SK-N-SH treated with all-trans-retinoic acid at 6 μM for 48 hours (cell line): Measurements from ENCODE around the gene OPRL1.

Experiments used
- ATAC-seq: fragments of 200-7000 bp; cut with Tn5 transposase; 3 replicates; pipeline ENCODE4 v1.9.1; 2020; ENCODE audit warnings: mild to moderate bottlenecking, moderate library complexity
- ARNTL ChIP-seq: fragments of 450-650 bp; formaldehyde crosslinking; IDR thresholded peaks from 2 replicates; pipeline ENCODE4 v1.5.0; 2020; ENCODE audit warnings: low read depth, mild to moderate bottlenecking, moderate library complexity, borderline replicate concordance
- BACH2 ChIP-seq: fragments of 250-450 bp; sonication (Bioruptor Pico); IDR thresholded peaks from 2 replicates; pipeline ENCODE4 v1.9.0; 2021; ENCODE audit warnings: mild to moderate bottlenecking, borderline replicate concordance
- CSDC2 ChIP-seq: fragments of 250-450 bp; sonication (Bioruptor Pico); IDR thresholded peaks from 2 replicates; pipeline ENCODE4 v1.5.0; 2020; ENCODE audit warnings: mild to moderate bottlenecking, moderate library complexity
- ESRRG ChIP-seq: fragments of 250-450 bp; sonication (Bioruptor Pico); IDR thresholded peaks from 2 replicates; pipeline ENCODE4 v1.6.1; 2021; ENCODE audit warnings: mild to moderate bottlenecking
- ISL1 ChIP-seq: fragments of 250-450 bp; sonication (Bioruptor Pico); IDR thresholded peaks from 2 replicates; pipeline ENCODE4 v2.1.2; 2022; ENCODE audit warnings: mild to moderate bottlenecking, moderate library complexity
- OSR1 ChIP-seq: fragments of 250-450 bp; sonication (Bioruptor Pico); IDR thresholded peaks from 2 replicates; pipeline ENCODE4 v1.8.0; 2022; ENCODE audit warnings: moderate library complexity, mild to moderate bottlenecking, inconsistent platforms
- POU6F1 ChIP-seq: fragments of 250-450 bp; sonication (Bioruptor Pico); IDR thresholded peaks from 2 replicates; pipeline ENCODE4 v1.8.0; 2021; ENCODE audit warnings: low read depth, mild to moderate bottlenecking, moderate library complexity, borderline replicate concordance
- PPARA ChIP-seq: fragments of 250-450 bp; sonication (Bioruptor Pico); IDR thresholded peaks from 2 replicates; pipeline ENCODE4 v1.5.0; 2020; ENCODE audit warnings: mild to moderate bottlenecking, borderline replicate concordance
- RARB ChIP-seq: fragments of 250-450 bp; sonication (Bioruptor Pico); IDR thresholded peaks from 2 replicates; pipeline ENCODE4 v1.8.0; 2021; ENCODE audit warnings: mild to moderate bottlenecking, moderate library complexity
- SNAI2 ChIP-seq: fragments of 250-450 bp; sonication (Bioruptor Pico); IDR thresholded peaks from 2 replicates; pipeline ENCODE4 v1.5.0; 2020; ENCODE audit warnings: mild to moderate bottlenecking, moderate library complexity
- TCF4 ChIP-seq: fragments of 250-450 bp; sonication (Bioruptor Pico); IDR thresholded peaks from 2 replicates; pipeline ENCODE4 v1.8.0; 2021; ENCODE audit warnings: mild to moderate bottlenecking, moderate library complexity, borderline replicate concordance
- TOX ChIP-seq: fragments of 250-450 bp; sonication (Bioruptor Pico); IDR thresholded peaks from 2 replicates; pipeline ENCODE4 v1.8.0; 2021; ENCODE audit warnings: mild to moderate bottlenecking, moderate library complexity, borderline replicate concordance
- ZC3H10 ChIP-seq: fragments of 250-450 bp; sonication (Bioruptor Pico); IDR thresholded peaks from 2 replicates; pipeline ENCODE4 v1.5.1; 2021; ENCODE audit warnings: mild to moderate bottlenecking, moderate library complexity
- ZFP3 ChIP-seq: fragments of 250-450 bp; sonication (Bioruptor Pico); IDR thresholded peaks from 2 replicates; pipeline ENCODE4 v1.5.0; 2020; ENCODE audit warnings: mild to moderate bottlenecking, moderate library complexity
- ZFP30 ChIP-seq: fragments of 450-650 bp; formaldehyde crosslinking; IDR thresholded peaks from 2 replicates; pipeline ENCODE4 v1.5.0; 2022; ENCODE audit warnings: mild to moderate bottlenecking, moderate library complexity
- ZNF565 ChIP-seq: fragments of 450-650 bp; formaldehyde crosslinking; conservative IDR thresholded peaks from 2 replicates; pipeline ENCODE4 v1.5.0; 2020; ENCODE audit warnings: low read depth, mild to moderate bottlenecking, moderate library complexity
- ZNF70 ChIP-seq: fragments of 450-650 bp; formaldehyde crosslinking; IDR thresholded peaks from 2 replicates; pipeline ENCODE4 v1.5.0; 2020; ENCODE audit warnings: mild to moderate bottlenecking, moderate library complexity
- ZNF8 ChIP-seq: fragments of 450-650 bp; formaldehyde crosslinking; IDR thresholded peaks from 2 replicates; pipeline ENCODE4 v1.5.0; 2020; ENCODE audit warnings: mild to moderate bottlenecking, moderate library complexity
- TF ChIP-seq, protein P1 (sequence below): fragments of 250-450 bp; sonication (Bioruptor Pico); IDR thresholded peaks from 2 replicates; pipeline ENCODE4 v1.5.1; 2020; ENCODE audit warnings: low read depth, mild to moderate bottlenecking, moderate library complexity
- TF ChIP-seq, protein P2 (sequence below): fragments of 250-450 bp; sonication (Bioruptor Pico); IDR thresholded peaks from 2 replicates; pipeline ENCODE4 v1.5.0; 2020; ENCODE audit warnings: mild to moderate bottlenecking, moderate library complexity
- TF ChIP-seq, protein P3 (sequence below): fragments of 250-450 bp; sonication (Bioruptor Pico); IDR thresholded peaks from 2 replicates; pipeline ENCODE4 v1.5.1; 2021; ENCODE audit warnings: mild to moderate bottlenecking, moderate library complexity
- TF ChIP-seq, protein P4 (sequence below): fragments of 250-450 bp; sonication (Bioruptor Pico); IDR thresholded peaks from 2 replicates; pipeline ENCODE4 v1.8.0; 2020; ENCODE audit warnings: mild to moderate bottlenecking, moderate library complexity, borderline replicate concordance

The OPRL1 gene

DNA sequence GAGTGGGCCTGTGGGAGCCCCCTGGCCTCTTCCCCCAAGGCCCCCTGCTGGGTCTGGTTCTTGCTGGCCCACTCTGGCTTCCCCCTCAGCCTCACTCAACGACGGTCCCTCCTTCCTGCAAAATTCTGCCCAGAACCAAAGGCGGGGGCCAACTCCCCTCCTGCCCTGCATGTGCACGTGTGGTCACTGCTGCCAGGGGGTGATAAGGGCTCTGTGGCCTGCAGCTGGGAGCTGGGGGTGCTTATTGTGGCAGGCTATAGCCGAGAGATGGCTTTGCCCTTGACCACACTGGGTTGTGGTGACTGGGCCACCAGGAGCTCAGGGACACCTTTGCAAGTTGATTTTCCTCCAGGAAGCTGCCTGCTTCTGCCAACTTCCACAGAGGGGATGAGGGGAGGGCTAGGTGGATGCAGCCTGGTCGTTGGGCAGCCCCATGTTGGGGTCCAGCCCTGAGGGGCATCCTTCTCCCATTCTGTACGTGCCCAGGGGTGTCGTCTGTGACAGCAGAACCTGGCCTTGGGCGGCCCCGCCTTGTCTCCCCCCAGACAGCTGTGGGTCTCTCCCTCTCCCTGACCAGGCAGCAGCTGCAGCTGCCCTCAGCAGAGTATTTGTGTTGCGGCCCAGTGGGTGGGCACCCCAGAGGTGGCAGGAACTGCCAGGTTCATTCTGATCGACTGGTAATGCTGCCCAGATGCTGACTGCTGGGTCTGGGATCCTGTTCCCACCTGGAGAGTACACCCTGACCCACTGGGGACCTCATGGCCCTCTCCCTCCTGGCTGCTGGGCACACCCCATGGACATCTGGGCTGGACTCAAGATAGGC lies 11.3 kb upstream of the OPRL1 start:
- TF ChIP-seq ZC3H10 (CRISPR knock-in tag) (no peak), BACH2 (CRISPR knock-in tag) (no peak), ZNF70 (CRISPR knock-in tag) (no peak), ZNF8 (CRISPR knock-in tag) (no peak), ISL1 (CRISPR knock-in tag) (no peak), TOX (CRISPR knock-in tag) (no peak), SNAI2 (CRISPR knock-in tag) (no peak), ZNF565 (no peak), PPARA (CRISPR knock-in tag) (no peak), ZFP3 (CRISPR knock-in tag) (no peak), POU6F1 (CRISPR knock-in tag) (no peak), ZFP30 (CRISPR knock-in tag) (no peak), CSDC2 (CRISPR knock-in tag) (no peak), ESRRG (CRISPR knock-in tag) (no peak), OSR1 (no peak), ARNTL (no peak), RARB (no peak)
- TF ChIP-seq, protein P1, sequence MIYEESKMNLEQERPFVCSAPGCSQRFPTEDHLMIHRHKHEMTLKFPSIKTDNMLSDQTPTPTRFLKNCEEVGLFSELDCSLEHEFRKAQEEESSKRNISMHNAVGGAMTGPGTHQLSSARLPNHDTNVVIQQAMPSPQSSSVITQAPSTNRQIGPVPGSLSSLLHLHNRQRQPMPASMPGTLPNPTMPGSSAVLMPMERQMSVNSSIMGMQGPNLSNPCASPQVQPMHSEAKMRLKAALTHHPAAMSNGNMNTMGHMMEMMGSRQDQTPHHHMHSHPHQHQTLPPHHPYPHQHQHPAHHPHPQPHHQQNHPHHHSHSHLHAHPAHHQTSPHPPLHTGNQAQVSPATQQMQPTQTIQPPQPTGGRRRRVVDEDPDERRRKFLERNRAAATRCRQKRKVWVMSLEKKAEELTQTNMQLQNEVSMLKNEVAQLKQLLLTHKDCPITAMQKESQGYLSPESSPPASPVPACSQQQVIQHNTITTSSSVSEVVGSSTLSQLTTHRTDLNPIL (CRISPR knock-in tag), result no peak
- TF ChIP-seq, protein P2, sequence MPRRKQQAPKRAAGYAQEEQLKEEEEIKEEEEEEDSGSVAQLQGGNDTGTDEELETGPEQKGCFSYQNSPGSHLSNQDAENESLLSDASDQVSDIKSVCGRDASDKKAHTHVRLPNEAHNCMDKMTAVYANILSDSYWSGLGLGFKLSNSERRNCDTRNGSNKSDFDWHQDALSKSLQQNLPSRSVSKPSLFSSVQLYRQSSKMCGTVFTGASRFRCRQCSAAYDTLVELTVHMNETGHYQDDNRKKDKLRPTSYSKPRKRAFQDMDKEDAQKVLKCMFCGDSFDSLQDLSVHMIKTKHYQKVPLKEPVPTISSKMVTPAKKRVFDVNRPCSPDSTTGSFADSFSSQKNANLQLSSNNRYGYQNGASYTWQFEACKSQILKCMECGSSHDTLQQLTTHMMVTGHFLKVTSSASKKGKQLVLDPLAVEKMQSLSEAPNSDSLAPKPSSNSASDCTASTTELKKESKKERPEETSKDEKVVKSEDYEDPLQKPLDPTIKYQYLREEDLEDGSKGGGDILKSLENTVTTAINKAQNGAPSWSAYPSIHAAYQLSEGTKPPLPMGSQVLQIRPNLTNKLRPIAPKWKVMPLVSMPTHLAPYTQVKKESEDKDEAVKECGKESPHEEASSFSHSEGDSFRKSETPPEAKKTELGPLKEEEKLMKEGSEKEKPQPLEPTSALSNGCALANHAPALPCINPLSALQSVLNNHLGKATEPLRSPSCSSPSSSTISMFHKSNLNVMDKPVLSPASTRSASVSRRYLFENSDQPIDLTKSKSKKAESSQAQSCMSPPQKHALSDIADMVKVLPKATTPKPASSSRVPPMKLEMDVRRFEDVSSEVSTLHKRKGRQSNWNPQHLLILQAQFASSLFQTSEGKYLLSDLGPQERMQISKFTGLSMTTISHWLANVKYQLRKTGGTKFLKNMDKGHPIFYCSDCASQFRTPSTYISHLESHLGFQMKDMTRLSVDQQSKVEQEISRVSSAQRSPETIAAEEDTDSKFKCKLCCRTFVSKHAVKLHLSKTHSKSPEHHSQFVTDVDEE (CRISPR knock-in tag), result no peak
- TF ChIP-seq, protein P3, sequence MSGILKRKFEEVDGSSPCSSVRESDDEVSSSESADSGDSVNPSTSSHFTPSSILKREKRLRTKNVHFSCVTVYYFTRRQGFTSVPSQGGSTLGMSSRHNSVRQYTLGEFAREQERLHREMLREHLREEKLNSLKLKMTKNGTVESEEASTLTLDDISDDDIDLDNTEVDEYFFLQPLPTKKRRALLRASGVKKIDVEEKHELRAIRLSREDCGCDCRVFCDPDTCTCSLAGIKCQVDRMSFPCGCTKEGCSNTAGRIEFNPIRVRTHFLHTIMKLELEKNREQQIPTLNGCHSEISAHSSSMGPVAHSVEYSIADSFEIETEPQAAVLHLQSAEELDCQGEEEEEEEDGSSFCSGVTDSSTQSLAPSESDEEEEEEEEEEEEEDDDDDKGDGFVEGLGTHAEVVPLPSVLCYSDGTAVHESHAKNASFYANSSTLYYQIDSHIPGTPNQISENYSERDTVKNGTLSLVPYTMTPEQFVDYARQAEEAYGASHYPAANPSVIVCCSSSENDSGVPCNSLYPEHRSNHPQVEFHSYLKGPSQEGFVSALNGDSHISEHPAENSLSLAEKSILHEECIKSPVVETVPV (CRISPR knock-in tag), result no peak
- no peak for ATAC-seq

- ATAC-seq, result no peak
- TF ChIP-seq TOX (CRISPR knock-in tag), result no peak
- no peak for TF ChIP-seq TCF4 (CRISPR knock-in tag)
- no peak for TF ChIP-seq ARNTL
- TF ChIP-seq ZFP30 (CRISPR knock-in tag), result no peak
- TF ChIP-seq, protein P4, sequence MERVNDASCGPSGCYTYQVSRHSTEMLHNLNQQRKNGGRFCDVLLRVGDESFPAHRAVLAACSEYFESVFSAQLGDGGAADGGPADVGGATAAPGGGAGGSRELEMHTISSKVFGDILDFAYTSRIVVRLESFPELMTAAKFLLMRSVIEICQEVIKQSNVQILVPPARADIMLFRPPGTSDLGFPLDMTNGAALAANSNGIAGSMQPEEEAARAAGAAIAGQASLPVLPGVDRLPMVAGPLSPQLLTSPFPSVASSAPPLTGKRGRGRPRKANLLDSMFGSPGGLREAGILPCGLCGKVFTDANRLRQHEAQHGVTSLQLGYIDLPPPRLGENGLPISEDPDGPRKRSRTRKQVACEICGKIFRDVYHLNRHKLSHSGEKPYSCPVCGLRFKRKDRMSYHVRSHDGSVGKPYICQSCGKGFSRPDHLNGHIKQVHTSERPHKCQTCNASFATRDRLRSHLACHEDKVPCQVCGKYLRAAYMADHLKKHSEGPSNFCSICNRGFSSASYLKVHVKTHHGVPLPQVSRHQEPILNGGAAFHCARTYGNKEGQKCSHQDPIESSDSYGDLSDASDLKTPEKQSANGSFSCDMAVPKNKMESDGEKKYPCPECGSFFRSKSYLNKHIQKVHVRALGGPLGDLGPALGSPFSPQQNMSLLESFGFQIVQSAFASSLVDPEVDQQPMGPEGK, result no peak
- no peak for TF ChIP-seq CSDC2 (CRISPR knock-in tag)
- TF ChIP-seq, protein P1 (CRISPR knock-in tag), result no peak
- no peak for TF ChIP-seq ZFP3 (CRISPR knock-in tag)
- TF ChIP-seq, protein P3 (CRISPR knock-in tag), result no peak
- no peak for TF ChIP-seq ESRRG (CRISPR knock-in tag)
- no peak for TF ChIP-seq OSR1
- TF ChIP-seq ZC3H10 (CRISPR knock-in tag), result no peak
- TF ChIP-seq SNAI2 (CRISPR knock-in tag), result no peak
- TF ChIP-seq, all 23 proteins: peak for 0
These were observed 10.7 kb upstream of the OPRL1 start for GRCh38 chr20:64069209-64069613.
